ENCODE measurements around the gene CACNA1C.

DNA sequence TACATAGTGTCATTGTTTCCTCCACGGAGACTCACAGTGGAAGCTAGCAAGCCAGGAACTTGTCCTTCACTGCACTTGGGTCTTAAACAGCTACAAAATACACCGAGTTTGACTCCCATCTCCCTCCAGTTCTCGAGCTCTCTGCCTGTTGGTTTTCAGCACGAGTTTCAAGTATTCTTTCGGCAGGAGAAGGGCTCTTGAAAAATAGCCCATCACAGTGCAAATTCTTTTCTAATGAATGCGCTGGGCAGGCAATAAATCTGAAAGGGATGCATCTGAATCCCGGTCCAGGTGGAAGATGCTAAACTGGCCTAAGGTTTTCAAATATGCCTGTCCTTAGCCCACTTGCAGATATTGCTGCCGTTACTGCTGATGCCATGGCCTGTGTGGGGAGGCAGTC lies 173.9 kb downstream of the CACNA1C start:
- TF ChIP-seq, protein P1, sequence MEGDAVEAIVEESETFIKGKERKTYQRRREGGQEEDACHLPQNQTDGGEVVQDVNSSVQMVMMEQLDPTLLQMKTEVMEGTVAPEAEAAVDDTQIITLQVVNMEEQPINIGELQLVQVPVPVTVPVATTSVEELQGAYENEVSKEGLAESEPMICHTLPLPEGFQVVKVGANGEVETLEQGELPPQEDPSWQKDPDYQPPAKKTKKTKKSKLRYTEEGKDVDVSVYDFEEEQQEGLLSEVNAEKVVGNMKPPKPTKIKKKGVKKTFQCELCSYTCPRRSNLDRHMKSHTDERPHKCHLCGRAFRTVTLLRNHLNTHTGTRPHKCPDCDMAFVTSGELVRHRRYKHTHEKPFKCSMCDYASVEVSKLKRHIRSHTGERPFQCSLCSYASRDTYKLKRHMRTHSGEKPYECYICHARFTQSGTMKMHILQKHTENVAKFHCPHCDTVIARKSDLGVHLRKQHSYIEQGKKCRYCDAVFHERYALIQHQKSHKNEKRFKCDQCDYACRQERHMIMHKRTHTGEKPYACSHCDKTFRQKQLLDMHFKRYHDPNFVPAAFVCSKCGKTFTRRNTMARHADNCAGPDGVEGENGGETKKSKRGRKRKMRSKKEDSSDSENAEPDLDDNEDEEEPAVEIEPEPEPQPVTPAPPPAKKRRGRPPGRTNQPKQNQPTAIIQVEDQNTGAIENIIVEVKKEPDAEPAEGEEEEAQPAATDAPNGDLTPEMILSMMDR (conservative IDR thresholded peaks at IDR 0.05; ENCODE audit: low read length) = no peak
- TF ChIP-seq EZH2phosphoT487 (IDR thresholded peaks at IDR 0.05; ENCODE audit: borderline replicate concordance, low read depth, low read length) = no peak
